Esophagus muscularis mucosa (tissue), 3 donors: ENCODE measurements around the gene EHD4.

Source experiments
- CTCF ChIP-seq, 3 experiments: fragments of 200-600 bp in 2 of 3; fragments of 450-650 bp in 1 of 3; sonication (generic) in 2 of 3; IDR thresholded peaks; one replicate each; pipeline ENCODE4 v1.5.1; 2017 to 2019; ENCODE audit warnings: antibody characterized with exemption in 3 of 3, mild to moderate bottlenecking in 2 of 3, moderate library complexity in 1 of 3
- POLR2A ChIP-seq: fragments of 450-650 bp; IDR thresholded peaks from one replicate; pipeline ENCODE4 v1.6.1; 2017; ENCODE audit warnings: antibody characterized with exemption, moderate library complexity, mild to moderate bottlenecking, low read depth

GRCh38 chr15:41891946-41892345 lies 80.4 kb downstream of the EHD4 start:
- TF ChIP-seq CTCF (IDR thresholded peaks at IDR 0.05) (no peak), POLR2A (no peak)
